GM19395 (cell line): ENCODE data around the gene LUZP1.

ENCODE experiments used
- ATAC-seq: cut with Tn5 transposase; IDR thresholded peaks from one replicate; pipeline ENCODE4 v1.9.1; 2021; ENCODE audit warnings: mild to moderate bottlenecking, moderate library complexity; ENCODE audit not compliant: unreplicated experiment

LUZP1 gene

DNA sequence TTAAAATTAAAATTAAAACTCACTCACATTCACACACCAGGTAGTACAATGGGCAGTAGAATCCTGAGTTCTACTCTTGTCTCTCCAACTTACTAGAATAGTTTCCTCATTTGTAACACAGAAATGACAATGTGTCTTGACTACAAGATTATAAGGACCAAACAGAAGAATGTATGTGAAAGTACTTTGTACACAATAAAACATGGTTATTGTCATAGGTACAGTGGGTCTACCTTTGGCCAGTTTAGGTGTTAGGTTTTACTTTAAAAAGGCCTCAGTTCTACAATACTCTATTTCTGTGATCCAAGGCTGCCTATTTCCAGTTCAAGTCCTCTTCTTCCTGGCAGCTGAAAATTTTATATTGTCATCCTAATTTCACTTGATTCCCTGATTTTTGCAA, 50.2 kb downstream of the LUZP1 start:
- no peak for ATAC-seq

DNA sequence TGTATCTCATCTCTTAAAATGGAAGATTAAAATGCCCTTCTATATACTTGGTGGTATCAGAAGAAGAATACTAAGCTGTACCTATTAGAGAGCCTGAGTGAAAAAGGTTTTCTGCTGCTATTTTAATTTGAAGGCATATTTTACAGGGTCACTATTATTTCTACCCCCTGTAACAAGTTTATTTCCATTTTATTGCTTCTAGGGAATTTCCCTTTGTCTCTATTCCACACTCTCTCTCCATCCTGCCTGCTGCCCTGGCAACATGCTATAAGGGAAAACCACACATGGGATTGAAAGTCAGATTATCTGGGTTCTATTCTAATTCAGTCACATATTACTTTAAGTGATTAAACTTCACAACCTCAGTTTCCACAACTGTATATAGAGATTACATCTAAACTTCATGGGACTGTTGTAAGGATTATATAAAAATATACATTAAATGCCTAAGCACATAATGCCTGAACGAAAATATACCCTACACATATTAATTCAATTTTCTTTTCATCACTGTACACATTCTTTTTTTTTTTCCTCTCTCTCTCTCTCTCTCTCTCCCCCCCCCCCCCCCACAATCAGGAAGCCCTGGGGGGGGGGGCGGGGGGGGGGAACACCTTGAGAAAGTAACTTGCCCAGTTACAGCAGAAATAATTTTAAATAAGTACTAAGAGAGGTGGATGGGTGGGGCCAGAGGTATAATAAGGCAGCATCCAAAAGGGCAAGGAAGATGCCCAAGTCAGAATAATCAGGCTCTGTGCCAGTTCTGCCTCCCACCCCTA, 51.5 kb downstream of the LUZP1 start:
- no peak for ATAC-seq

DNA sequence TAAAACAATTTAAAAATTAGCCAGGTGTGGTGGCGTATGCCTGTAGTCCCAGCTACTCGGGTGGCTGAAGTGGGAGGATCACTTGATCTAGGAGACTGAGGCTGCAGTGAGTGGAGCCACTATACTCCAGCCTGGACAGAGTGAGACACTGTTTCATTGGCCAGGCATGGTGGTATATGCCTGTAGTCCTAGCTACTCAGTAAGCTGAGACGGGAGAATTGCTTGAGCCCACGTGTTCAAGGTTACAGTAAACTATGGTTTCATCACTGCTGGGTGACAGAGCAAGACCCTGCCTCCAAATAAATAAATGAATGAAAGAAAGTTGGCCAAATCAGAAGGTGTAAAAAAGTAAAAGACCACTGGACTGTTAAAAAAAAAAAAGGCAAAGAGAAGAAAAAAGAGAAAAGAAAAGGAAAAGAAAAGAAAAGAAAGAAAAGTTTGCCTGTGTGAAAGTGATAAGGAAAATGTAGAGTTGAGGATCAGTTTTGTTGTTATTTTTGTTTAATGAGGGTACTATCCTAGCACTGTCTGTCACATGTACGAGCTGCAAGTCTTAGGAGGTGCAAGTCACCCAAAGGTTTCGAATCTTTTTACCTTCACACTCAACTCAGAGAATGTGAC, 52.3 kb downstream of the LUZP1 start:
- no peak for ATAC-seq

DNA sequence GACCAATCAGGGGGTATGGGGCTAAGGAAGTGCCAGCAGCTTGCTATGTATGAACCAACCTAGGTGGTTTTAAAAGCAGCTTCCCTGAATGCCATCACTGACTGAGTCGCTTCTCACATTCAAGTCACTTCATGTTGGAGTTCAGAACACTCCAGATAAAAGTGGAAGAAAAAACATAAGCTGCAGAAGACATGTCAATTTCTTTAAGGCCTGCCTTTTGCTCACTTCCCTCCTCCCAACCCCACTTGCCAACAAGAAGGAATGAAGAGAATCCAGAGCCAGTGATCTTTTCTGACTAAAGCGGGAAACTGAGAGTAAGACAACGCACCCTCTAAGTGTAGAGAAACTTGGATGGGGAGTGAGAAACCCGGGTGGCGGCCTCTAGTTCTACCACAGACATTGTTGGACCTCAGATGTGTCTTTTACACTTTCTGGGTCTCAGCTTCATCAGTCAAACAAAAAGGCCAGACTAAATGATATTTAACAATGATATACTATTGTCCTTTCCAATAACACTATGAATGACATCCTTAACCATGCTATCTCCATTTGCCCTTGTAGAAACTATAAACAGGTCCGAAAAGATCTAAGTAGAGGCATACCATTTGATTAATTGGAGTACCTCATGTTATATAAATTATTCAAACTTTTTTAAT, 54.1 kb downstream of the LUZP1 start:
- ATAC-seq: no peak

DNA sequence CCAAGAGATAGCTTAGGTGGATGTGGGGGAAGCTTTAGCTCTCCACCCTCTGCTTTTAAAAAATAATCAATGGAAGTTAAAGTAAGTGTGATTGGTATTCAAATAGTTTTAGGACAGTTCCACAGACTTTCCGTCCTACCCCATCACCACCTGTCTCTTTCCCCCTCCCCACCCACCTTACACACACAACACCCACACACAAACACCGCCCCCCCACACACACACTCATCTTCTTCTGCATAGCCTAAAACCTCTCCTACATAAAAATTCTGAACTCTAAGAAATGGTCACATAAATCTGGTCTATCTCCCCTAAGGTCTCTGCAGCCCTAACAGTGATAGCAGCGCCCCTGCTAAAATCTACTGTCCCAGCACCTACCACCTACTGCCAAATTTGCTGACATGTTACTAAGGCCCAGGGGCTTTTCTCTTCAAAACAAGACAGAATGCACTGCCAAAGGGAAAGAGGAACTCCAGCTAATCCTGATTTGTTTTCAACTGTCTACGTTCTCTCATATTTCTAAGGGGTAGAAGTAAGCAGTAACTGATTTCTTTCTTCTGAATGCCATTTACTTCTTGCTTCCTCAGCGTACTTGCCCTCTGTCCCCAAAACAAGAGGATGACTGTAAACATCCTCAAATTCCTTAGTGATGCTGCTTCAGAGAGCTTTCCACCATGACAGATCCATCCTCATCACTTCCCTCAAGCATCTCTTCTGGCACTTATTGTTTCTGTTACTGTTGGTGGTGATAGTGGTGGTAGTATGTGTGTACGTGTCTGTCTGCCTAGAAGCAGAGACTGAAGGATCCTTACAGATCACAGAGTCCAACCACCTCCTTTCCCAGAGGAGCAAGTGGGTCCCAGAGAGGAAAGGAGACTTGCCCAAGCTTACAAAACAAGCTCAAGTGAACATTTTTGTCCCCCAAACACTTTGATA, 56.8 kb downstream of the LUZP1 start:
- ATAC-seq: no peak

DNA sequence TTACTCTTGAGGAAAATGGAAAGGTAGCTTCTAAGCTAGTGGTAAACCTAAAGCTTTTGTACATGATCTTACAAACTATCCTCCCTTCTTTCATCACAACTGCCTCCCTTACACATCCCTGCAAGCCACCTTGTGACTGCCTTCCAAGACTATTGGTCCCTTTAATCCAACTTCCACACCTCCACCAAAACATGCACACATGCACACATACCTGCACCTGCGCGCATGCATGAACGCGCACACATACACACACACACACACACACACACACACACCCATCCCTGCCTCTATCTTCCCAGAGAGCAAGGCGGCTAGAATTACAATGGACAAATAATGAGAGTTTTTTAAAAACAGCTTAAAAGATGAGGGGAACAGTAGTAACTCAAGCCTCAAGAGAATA, 58.3 kb downstream of the LUZP1 start:
- no peak for ATAC-seq

DNA sequence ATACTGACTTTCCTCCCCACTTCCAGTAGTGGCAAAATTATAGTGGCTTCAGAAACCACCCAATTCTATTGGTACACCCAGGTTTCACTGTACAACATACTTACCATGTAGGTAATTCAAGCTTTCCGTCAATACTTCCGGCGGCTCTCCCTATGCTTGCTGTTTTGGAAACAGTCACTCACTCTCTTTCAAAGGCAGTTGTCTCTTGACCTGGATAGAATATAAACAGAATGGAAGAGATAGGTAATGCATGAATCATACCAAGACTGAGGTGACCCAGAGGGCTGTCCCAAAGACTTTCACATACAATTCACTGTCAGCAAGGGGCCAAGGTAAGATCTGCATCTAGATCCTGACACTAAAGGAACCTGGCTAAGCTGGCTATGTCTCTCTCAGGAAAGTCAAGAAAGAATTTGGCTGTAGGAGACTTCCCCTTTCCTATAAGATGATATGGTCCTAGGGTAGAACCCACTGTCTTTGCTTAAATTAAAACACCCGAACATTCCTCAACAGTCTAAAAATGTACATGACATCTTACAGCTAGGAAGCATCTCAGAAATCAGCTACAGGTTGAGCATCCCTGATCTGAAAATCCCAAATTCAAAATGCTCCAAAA, 59.6 kb downstream of the LUZP1 start:
- no peak for ATAC-seq

DNA sequence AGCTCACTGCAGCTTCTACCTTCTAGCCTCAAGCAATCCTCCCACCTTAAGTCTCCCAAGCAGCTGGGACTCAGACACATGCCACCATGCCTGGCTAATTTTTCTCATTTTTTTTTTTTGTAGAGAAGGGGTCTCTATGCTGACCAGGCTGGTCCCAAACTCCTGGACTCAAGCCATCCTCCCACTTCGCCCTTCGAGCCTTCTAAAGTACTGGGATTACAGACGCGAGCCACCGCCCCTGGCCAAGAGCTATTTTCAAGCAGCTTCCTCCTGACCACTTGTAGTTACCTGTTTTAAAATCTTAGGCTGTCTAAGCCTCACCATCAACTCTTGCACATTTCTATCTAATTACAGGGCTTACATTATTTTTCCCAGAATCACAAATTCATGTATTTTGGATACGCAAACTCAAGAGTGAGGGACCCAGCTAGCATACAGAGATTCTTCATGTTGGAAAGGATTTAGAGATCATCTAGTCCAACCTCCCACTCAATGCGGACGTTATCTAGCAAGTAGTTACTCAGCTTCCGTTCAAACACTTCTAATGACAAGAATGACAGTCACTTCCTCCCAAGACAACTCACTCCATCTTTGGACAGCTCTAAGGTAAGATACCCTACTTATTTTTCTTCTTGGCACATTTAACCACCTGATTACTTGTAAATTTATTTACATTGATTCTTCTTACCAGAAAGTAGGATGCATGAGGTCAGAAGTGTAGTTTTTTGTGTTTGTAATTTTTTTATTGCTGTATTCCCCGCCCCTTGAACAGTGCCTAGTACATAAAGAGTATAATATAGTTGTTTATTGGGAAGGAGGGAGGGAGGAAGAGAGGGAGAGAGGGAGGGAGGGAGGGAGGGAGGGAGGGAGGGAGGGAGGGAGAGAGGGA, 65.4 kb downstream of the LUZP1 start:
- no peak for ATAC-seq

DNA sequence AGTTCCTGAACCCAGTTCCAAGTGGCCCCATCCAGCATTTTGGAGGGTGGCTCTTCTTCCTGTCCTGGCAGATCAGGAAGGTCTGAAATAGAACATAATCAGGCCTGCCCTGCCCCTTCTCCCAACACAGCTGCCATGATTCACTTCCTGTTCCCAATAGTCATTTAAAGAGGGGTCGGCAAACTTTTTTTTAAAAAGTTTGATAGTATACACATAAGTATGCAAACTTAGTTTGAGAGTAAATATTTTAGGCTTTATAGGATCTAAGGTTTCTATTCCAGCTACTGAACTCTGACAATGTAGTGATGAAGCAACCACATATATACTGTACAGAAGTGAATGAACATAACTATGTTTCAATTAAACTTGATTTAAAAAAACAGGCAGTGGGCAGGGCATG, 66.4 kb downstream of the LUZP1 start:
- no peak for ATAC-seq

DNA sequence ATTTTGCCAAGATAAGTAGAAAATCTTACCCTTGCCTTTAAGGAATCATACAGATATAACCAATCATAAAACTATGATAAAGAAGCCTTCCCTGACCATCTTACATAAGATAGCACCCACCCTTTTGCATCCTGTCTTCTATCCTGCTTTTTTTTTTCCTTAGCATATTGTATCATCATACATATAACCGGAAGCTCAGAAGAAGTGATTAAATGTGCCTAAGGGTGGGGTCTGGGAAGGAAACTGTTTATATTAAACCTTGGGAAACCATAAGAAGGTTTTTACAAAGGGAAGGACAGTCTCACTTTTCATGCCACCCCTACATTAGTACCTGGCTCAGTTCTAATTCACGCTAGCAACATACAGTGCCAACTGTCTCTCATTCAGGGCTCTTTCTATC, 66.8 kb downstream of the LUZP1 start:
- ATAC-seq: no peak

DNA sequence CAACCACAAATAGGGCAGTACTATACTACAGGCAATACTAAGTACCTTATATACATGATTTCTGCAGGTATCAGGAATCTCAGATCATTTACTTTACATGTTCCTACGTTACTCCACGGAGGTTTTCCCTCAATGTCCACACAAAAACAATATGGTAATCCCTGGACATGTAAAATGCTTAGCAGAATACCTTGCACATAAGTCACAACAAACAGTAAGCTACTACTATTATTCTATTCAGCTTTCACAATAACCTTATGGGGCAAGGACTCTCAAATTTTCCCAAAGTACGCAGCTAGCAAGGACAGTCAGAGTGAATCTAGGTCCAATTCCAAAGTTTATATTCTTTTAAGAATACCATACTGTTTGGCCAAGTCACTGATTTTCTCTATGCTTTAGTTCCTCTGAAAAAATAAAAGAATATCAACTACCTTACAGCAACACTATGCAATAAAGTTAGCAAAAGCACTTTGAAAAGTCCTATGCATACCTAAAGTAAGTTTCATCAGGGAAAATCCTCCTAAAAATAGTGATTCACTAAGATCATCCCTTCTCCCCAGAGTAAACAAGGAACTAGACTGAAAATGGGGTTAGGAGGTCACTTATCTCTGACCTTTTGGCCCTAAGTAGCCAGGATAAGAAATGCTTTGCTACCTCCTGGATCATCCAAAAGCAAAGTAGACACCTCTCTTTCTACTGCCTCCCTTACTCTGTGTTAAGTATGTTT, 67.4 kb downstream of the LUZP1 start:
- ATAC-seq: no peak

DNA sequence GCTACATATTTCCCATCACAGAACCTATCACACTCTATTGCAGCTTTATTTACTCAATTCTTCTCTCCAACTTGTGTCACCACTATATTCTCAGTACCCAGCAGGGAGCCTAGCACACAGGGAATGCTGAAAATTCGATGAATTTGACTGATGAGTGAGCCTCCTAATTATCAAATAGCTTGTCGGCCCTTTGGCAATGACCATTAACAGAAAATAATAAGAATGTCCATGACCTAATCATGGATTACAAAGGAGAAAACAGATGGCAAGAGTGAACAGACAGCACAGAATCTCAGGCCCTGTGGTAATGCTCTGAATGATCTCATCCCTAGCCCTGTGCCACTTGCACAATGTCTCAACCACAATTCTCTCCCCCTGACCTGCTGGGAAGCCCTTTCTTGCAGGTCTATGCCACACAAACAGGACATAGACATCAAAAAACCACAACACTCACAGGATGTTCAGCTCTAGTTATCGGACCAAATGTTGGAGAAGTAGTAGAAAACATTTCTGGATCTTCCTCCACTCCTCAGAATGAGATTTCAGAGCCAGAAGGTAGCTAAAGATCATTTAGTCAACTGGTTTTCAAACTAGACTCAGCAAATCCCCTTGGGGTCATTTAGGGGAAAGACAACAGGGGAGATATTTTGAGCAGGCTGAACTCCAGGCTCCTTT, 68.4 kb downstream of the LUZP1 start:
- ATAC-seq: no peak

DNA sequence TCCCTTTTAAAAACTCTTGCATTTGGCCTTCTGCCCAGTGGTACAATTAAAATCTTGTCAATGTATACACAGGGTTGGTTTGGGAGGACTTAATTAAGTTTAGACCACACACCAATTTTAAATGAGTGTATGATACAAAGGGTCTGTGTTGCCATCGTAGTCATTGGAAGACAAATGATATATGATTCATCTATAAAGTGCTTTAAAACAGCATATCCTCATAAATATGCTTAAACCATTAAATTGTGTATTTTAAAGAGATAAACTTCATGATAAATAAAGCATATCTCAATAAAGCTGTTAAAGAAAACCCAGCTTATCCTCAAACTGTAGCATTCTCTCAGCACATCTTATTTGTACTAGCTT, 69.5 kb downstream of the LUZP1 start:
- ATAC-seq: no peak

DNA sequence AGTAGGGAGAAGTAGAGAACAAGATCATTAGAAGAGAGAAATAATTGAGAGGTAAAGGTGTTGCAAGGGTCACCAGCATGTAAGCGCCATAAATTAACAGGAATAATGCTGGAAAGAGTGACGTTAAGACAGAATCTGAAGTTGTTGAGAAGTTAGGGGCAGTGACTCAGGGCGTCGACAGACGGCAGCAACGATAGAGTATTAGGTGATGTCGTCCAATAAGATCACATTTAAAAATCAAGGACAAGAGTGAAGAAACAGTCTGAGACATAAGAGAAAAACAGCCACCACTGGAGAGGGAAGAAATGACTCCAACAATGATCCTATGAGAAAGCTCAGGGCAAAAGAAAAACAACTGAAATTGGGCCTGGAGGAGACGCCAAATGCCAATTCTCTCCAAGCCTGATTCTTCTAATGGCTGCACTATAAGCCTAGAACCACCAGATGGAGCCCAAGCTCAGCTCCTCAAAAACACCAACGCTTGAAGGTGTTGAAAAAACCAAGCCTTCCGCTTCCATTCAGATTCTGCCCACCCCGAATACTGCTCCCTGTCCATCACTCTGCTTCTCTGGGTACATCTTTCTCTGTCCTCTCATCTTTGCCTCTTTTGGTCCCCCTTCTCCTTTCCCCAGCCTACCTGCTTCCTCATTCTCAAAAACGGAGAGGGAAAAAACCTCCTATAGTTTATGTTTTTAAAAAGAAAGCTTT, 70.0 kb downstream of the LUZP1 start:
- ATAC-seq: no peak

DNA sequence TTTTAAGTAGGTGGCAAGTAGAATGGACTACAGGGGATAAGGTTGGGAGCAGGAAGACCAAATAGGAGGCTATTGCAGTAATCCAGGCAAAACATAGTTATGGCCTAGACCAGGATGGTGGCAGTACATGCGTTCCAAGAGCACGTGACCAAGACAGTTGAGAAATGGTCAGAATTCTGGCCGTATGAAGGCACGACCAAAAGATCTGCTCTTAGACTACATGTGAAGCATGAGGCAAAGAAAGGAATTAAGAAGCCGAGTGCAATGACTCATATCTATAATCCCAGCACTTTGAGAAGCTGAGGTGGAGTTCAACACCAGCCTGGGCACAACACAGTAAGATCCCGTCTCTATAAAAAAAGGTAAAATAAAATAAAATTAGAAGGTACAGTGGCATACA, 71.3 kb downstream of the LUZP1 start:
- no peak for ATAC-seq

DNA sequence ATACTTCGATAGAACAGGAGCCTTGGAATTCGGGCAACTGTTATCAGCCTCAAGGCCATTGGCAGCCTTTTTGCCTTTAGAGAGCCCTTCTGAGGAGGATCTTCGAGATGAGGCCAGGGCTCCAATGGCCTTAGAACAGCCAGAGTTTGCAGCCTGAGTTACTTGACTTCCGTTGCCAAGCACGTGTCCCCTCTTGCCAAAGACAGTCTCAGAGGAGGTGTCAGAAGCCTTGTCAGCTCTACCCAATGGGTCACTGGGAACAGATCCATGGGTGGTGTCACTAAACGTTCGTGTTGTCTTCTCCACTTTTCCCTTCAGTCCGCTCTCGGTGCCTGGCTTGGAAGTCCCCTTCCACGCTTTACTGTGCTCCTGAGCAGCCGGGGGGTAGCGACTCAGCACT, 76.2 kb downstream of the LUZP1 start:
- no peak for ATAC-seq

DNA sequence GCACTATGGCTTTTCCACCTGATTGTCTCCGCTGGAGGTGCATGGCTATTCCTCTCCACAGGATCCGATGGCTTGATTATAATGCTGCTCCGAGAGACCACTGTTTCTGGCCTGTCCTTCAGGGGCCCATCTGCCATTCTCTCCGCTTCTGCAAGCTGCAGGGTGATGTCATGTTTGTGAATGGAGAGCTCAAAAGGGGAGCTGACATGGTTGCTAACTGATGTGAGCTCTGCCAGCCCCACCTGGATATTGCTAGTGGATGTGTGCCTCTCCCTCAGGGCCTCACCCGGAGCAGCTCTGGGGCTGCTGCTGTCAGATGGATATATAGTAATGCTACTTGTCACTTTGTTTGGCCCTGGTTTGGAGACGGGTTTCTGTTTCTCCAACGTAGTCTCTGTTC, 77.1 kb downstream of the LUZP1 start:
- no peak for ATAC-seq

DNA sequence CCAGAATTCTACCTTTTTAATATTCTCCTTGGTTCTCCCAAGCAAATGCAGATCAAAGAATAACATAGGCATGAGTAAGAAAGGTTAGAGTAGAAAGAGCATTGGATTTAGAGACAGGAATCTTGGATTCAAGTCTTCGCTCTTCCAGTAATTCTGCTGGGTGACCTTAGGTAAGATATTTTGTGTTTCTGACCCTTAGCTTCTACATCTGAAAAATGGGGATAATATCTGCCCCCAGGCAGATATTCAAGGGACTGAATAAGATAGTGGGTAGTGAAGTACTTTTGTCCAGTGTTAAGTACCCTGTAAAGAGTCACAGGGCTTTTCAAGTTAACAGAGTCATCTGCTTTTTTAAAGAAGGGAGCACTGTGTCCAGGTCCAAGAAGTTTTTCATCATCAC, 78.6 kb downstream of the LUZP1 start:
- no peak for ATAC-seq
